ENCODE measurements around the gene MAPKAPK2.

MAPKAPK2 gene

GRCh38 chr1:206722751-206723461 is 38.2 kb downstream of the MAPKAPK2 start:
- no peak for DNase-seq (ENCODE audit: low read depth in 2 of 2)

DNA sequence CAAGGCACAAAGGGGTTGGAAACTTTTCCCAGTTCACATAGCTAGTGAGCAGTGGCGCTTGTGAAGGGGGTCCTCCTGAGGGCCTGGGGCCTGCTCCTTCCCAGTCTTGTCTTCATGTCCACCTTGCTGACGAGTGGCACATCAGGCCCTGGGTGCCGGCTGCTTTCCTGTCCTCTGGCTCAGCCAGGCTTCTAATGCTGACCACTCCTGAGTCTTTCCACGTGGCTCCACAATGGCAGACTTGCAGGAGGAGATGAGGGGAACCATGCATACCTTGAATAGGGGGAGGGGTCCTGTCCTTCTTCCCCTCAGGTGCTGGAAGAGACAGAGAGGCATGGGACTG is 38.7 kb downstream of the MAPKAPK2 start:
- DNase-seq (ENCODE audit: low read depth in 2 of 2) = no peak

DNA sequence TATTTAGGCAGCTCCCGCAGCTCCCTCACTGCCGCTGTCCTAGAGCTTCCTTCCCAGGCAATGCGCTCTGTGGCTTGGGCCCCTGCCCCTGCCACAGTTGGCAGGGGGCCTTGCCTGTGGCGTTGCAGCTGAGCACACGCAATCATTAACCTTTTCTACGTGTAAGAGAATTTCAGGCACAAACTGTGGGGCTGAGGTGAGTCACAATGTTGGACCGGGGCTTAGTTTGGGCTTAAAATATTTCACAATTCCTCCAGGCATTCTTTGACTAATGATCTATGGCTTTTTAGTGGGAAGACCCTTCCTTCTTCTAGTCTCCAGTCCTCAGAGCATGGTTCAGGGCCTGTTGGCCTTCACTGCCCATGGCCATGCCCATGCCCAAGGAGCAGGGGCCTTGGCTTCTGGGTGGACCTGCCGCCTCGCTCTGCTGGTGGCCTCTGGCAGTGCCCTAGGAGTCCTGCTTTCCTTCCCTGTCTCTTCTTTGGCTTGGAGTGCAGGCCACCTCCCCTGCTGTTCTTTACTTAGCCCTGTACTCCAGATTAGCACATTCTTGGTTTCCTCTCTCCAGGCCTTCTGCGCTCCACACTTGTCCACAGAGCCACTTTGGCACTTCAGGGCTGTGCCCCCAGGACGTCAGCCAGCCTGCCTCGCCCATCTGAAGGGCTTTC is 39.2 kb downstream of the MAPKAPK2 start:
- no peak for DNase-seq (ENCODE audit: low read depth in 2 of 2)

GRCh38 chr1:206725109-206725963 is 40.6 kb downstream of the MAPKAPK2 start:
- DNase-seq (ENCODE audit: low read depth in 2 of 2) = peak in 1 of 2 experiments; percentile 63

DNA sequence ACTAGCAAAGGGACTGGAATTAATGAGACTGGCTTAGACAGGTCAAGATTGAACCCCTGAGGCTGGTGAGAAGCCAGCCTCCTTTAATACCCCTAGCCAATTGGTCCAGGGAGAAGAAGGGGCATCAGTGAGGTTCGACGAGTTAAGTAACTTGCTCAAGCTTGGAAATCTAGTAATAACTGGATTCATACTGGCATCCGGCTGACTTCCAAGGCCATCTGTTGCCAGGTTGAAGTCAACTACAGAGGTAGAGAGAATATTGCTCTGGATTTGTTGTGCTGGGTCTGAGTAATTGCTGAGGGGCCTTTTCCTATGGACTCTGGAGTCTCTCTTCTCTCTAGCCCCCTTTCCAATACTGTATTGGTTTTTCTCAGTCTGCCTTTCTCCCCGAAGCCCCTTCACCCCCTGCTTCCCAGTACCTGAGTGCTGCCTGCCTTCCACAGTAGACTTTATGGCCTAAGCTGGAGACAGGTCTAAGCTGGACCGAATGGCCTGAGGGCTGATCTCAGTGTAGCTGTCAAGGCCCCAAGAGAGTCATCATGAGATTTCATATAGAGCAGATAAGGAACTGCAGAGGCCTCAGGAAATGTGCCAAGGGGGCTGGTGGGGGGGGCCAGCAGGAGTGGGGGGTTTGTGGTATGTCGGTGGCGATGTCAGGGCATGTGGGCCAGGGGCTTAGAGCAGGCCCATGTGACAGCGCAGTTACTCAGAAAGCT is 43.4 kb downstream of the MAPKAPK2 start:
- DNase-seq (ENCODE audit: low read depth in 2 of 2) = no peak

GRCh38 chr1:206728697-206728987 is 43.9 kb downstream of the MAPKAPK2 start:
- no peak for DNase-seq (ENCODE audit: low read depth in 2 of 2)

DNA sequence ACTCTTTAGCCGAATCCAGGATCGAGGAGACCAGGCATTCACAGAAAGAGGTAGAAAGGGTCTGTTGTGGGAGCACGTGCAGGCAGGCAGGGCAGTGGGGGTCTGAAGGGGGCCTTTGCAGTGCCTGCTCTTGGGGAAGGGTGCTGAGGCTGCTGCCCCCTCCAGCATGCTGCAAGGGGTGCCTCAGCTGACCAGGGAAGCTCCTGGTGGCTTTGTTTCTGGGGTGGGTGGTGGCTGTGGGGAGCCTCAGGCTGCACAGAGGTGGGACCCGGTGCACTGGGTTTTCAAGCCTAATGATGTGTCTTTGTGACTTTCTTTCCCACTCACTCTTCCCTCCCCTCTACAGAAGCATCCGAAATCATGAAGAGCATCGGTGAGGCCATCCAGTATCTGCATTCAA is 44.3 kb downstream of the MAPKAPK2 start:
- no peak for DNase-seq (ENCODE audit: low read depth in 2 of 2)

- no peak for DNase-seq (ENCODE audit: low read depth in 2 of 2)
These were observed 44.8 kb downstream of the MAPKAPK2 start for GRCh38 chr1:206729507-206729906.

- DNase-seq (ENCODE audit: low read depth in 2 of 2) = no peak
These were observed 47.8 kb downstream of the MAPKAPK2 start for GRCh38 chr1:206732508-206732907.

DNA sequence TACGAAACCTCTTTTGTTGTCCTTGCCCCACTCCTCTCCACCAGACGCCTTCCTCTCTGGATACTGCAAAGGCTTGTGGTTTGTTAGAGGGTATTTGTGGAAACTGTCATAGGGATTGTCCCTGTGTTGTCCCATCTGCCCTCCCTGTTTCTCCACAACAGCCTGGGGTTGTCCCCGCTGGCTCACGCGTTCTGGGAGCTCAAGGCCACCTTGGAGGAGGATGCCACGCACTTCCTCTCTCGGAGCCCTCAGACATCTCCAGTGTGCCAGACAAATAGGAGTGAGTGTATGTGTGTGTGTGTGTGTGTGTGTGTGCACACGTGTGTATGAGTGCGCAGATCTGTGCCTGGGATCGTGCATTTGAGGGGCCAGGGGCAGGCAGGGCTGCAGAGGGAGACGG is 48.3 kb downstream of the MAPKAPK2 start:
- DNase-seq (ENCODE audit: low read depth in 2 of 2) = no peak

DNA sequence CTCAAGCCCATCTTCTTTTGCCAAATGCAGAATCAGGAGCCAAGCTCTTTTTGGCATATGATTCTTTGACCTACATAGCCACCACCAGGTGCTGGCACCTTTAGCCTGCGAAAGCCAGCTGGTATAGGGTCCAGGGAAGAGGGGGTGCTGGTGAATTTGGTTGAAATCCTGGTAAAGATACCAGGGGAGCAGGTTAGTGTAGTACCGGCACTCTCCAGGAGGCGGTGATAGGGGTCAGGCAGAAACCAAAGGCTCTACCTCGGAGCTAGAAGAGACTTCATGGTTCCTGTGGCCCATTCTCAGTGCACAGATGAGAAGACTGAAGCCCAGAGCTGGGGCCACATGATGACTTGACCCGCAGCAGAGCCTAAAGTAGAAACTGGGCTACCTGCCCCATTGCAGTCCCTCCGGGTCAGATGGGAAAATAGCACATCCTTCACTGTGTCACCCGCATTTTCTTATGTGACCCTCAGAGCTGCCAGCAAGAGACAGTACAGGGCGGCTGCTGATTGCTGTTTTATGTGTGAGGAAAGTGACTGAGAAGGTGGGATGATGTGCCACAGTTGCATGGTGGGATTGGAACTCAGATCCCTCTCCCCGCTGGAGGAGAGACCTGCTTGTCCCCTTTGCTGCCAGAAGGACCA is 49.9 kb downstream of the MAPKAPK2 start:
- DNase-seq (ENCODE audit: low read depth in 2 of 2) = peak; percentile 58 to 80

- no peak for DNase-seq (ENCODE audit: low read depth in 2 of 2)
These were observed 50.9 kb downstream of the MAPKAPK2 start for GRCh38 chr1:206735553-206736031.

DNA sequence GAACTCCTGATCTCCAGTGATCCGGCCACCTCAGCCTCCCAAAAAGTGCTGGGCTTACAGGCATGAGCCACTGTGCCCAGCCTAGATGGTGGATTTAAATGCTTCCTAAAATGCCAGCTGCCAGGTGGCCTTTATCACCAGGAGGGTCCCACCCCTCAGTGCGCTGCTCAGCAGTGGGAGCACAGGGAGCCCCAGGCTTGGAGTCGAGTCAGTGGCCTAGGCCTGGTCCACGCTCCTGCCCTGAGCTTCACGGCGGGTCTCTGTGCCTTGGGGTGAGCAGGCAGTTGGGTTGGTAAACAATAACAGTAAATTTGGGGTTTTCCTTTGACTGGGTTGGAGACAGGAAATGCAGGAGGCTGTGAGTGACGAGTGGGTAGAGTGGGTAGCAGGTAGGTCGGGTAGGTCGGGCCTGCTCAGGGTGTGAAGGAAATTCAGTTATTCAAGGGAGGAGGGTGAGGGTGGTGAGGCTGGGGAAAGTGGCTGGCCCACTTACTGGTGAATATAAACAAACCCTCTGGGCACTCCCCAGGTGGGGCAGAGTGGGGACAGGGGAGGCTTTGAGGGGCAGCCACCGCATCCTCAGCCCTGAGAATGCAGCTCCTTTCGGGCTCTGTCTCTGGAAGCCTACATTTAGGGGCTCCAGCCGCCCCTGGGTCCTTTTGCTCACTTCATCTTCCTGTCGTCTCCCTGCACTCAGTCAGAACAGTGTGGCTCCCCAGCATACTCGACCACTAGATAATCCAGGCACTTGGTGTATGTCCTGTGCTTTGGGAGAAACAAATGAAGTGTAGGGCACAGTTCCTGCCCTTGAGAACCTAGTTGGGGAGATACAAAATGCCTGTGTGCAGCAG is 52.4 kb downstream of the MAPKAPK2 start:
- no peak for DNase-seq (ENCODE audit: low read depth in 2 of 2)

DNA sequence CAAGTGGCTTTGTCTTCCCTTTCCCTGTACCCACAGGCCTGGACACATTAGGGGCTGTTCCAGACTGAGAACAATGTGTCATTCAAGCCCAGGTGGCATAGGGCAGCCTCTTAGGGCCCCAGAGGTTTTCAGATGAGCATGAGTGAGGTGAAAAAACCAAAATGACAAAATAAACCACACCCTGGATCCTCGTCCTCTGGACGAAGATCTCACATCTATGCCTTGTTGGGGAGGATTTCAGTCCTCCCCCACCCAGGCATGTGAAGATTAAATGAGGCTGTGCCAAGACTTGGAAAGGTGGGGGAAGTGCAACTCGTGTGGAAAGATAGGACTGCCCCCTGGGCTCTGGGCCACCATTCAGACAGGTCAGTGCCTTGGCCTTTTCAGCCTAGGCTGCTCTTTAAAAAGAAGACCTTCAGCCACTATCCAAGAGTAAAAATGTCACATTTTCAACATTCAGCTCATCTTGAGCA is 53.1 kb downstream of the MAPKAPK2 start:
- DNase-seq (ENCODE audit: low read depth in 2 of 2) = no peak

DNA sequence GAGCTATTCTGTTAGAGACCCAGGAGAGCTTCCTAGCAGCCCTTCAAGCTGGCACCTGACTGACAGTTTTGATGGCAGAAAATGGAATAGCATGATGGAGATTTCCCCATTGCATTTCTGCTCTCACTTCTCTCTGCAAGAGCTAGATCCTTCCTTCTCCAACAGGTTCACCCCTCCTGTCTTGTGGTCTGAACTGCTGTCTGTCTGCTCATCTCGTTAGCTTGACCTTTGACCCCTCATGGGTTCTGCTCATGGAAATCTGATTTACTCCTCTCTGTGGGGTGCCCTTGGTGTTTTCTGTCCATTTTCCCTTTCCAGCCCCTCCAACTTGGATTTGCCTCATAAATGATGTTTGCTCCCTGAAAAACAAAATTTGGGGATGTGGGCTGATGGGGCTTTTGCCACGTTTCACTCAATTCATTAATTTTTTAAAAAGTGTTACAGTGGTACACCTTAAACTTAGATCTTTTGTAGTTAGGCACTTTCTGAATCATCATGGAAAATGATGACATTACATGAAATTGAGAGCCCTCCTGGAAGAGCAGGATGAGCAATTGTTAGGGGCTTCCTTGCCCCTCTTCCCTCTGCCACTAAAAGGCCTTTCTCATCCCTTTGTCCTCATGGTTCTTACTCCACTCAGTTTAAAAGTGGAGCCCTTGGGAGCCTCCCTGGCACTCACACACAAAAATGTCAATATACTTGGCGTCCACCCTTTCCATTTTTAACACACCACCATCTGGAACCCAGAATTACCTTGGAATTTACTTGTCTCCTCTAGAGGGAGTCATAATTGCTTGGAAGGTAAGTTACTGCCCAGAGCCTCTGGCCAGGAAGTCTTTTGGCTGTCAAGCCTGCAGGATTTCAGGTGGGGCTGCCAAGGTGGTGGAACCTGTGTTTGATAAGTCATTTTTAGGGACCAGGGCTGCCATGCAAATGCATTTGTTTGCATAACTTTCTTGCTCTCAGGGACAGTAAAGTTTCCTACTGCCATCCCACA is 54.0 kb downstream of the MAPKAPK2 start:
- DNase-seq (ENCODE audit: low read depth in 2 of 2) = no peak

DNA sequence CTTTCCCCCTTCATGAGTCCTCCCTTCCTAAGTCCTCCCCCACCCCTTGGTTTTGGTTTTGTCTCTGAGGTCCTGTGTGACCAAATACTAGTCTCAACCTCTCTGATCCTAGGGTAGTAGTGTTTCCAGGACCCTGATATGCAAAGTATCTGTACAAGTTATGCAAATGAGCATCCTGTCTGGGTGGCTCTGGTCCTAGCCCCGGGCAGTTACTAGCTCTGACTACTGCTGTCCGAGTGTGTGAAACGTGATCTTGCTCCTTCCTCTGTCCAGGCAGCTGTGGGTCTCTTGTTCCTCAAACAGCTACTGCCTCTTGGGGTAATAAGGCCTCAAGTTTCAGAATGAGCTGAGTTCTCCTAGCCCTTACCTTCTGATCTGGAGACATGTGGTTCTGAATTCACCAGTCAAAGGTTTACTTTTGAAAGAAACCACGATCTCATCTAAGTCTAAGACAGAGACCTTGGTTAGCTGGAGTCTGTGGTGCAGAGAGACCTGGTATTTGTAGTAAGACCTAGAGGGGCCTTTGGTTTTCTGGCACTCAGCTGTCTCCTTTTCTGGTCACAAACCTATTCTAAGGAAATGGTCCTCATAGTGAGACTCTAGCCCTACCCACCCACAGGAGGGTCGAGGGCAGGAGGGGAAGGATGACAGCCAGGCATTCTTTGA is 54.8 kb downstream of the MAPKAPK2 start:
- DNase-seq (ENCODE audit: low read depth in 2 of 2) = no peak

GRCh38 chr1:206741142-206741701 is 56.5 kb downstream of the MAPKAPK2 start:
- DNase-seq (ENCODE audit: low read depth in 2 of 2) = no peak

GRCh38 chr1:206742719-206743383 is 58.1 kb downstream of the MAPKAPK2 start:
- no peak for DNase-seq (ENCODE audit: low read depth in 2 of 2)
